ENCODE data around the gene CLDN7.
A peak's percentile ranks its signal among the peaks of the same experiment; 100 is the strongest.

The CLDN7 gene

GRCh38 chr17:7285679-7286078 lies 23.4 kb upstream of the CLDN7 start:
- DNase-seq (ENCODE audit: low spot score) = no peak

- no peak for DNase-seq (ENCODE audit: low spot score)
These were observed 22.6 kb upstream of the CLDN7 start for GRCh38 chr17:7284911-7285310.

- DNase-seq (ENCODE audit: low spot score) = no peak
These were observed 21.4 kb upstream of the CLDN7 start for GRCh38 chr17:7283471-7284216.

GRCh38 chr17:7282752-7283321 lies 20.6 kb upstream of the CLDN7 start:
- no peak for DNase-seq (ENCODE audit: low spot score)

- DNase-seq (ENCODE audit: low spot score) = no peak
These were observed 19.9 kb upstream of the CLDN7 start for GRCh38 chr17:7281953-7282751.

- peak; percentile 67 for DNase-seq (ENCODE audit: low spot score)
These were observed 19.0 kb upstream of the CLDN7 start, which contains the start of gene SLC2A4 for GRCh38 chr17:7281074-7281952. TSS of gene SLC2A4 (plus strand) at chr17:7281718. CDS start at chr17:7281935, 217 bp downstream.

GRCh38 chr17:7280519-7281073 lies 18.3 kb upstream of the CLDN7 start:
- DNase-seq (ENCODE audit: low spot score) = peak; percentile 70

GRCh38 chr17:7279448-7279847 lies 17.2 kb upstream of the CLDN7 start:
- no peak for DNase-seq (ENCODE audit: low spot score)

- DNase-seq (ENCODE audit: low spot score) = no peak
These were observed 4.5 kb upstream of the CLDN7 start for GRCh38 chr17:7266784-7267183.

GRCh38 chr17:7263801-7264078 lies 1.5 kb upstream of the CLDN7 start:
- no peak for DNase-seq (ENCODE audit: low spot score)

GRCh38 chr17:7262935-7263800 lies 890 bp upstream of the CLDN7 start:
- no peak for DNase-seq (ENCODE audit: low spot score)

- DNase-seq (ENCODE audit: low spot score) = no peak
These were observed 693 bp downstream of the CLDN7 start for GRCh38 chr17:7261379-7262191.

GRCh38 chr17:7260651-7261378 lies 1.5 kb downstream of the CLDN7 start:
- DNase-seq (ENCODE audit: low spot score) = no peak

GRCh38 chr17:7260151-7260550 lies 2.1 kb downstream of the CLDN7 start:
- DNase-seq (ENCODE audit: low spot score) = no peak

GRCh38 chr17:7259555-7259889 lies 2.8 kb downstream of the CLDN7 start:
- DNase-seq (ENCODE audit: low spot score) = no peak

- no peak for DNase-seq (ENCODE audit: low spot score)
These were observed 3.3 kb downstream of the CLDN7 start for GRCh38 chr17:7258731-7259554.

GRCh38 chr17:7256766-7257456 lies 5.4 kb downstream of the CLDN7 start:
- DNase-seq (ENCODE audit: low spot score) = no peak

GRCh38 chr17:7254511-7254910 lies 7.8 kb downstream of the CLDN7 start:
- no peak for DNase-seq (ENCODE audit: low spot score)

All from globus pallidus (tissue), 1 donor.